ENCODE results near the gene NTRK2. TPM values are rescaled to one million over a fixed set of nuclear protein-coding genes. Genes with fewer than 3 reads are reported as not detected.

The NTRK2 gene
- total and polyA plus RNA-seq, 2 donors = 2.7 to 5.0 TPM

- Histone ChIP-seq H3K27ac (ENCODE audit: low read depth in 1 of 2, low read length in 1 of 2) (no peak overlapping the region), H3K36me3 (ENCODE audit: control insufficient read depth in 2 of 2, insufficient read depth in 2 of 2, low read length in 1 of 2) (no peaks in the 10 kb centered on the region), H3K4me1 (ENCODE audit: control insufficient read depth in 2 of 2, insufficient read depth in 2 of 2, low read length in 2 of 2) (no peaks in the 10 kb centered on the region), H3K4me3 (ENCODE audit: low read length in 2 of 2) (no peak overlapping the region), H3K9me3 (ENCODE audit: control insufficient read depth in 2 of 2, insufficient read depth in 1 of 2, low read length in 1 of 2) (no peaks in the 10 kb centered on the region), H3K27me3 (ENCODE audit: control insufficient read depth in 2 of 2, insufficient read depth in 1 of 2, low read length in 1 of 2) (no peaks in the 10 kb centered on the region)
- 91% methylated on average over 5 of the region's 5 CpGs for WGBS
- DNase-seq (ENCODE audit: low read depth in 6 of 9, low spot score in 9 of 9) = no peak
Measured at GRCh38 chr9:84655447-84655846, 14.1 kb upstream of the NTRK2 start.

- Histone ChIP-seq H3K27me3 (ENCODE audit: control insufficient read depth in 2 of 2, insufficient read depth in 1 of 2, low read length in 1 of 2) (no peaks in the 10 kb centered on the region), H3K9me3 (ENCODE audit: control insufficient read depth in 2 of 2, insufficient read depth in 1 of 2, low read length in 1 of 2) (no peaks in the 10 kb centered on the region), H3K4me3 (ENCODE audit: low read length in 2 of 2) (no peak overlapping the region), H3K27ac (ENCODE audit: low read depth in 1 of 2, low read length in 1 of 2) (no peak overlapping the region), H3K4me1 (ENCODE audit: control insufficient read depth in 2 of 2, insufficient read depth in 2 of 2, low read length in 2 of 2) (no peaks in the 10 kb centered on the region), H3K36me3 (ENCODE audit: control insufficient read depth in 2 of 2, insufficient read depth in 2 of 2, low read length in 1 of 2) (no peaks in the 10 kb centered on the region)
- 84% methylated on average over 5 of the region's 5 CpGs for WGBS
- no peak for DNase-seq (ENCODE audit: low read depth in 6 of 9, low spot score in 9 of 9)
Measured at GRCh38 chr9:84659313-84659712, 10.2 kb upstream of the NTRK2 start.

DNA sequence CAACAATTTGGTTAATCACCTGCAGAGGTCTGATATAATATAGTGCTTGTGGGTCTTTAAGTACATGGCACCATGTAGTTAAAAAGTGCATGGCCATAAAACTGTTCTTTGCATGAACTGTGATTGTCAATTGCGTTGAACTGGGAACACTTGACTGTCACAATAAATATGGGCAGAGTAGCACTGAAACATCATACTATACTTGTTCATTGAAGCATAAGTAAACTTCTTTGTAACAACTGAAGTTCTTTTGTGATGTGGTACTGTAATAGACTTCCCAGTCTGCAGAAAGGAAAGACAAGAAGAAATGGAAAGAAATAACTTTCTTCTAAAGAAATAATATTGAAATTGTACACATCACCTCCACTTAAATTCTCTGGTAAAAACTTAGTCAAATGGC is 9.8 kb upstream of the NTRK2 start:
- Histone ChIP-seq H3K4me3 (ENCODE audit: low read length in 2 of 2) (no peak overlapping the region), H3K27ac (ENCODE audit: low read depth in 1 of 2, low read length in 1 of 2) (no peak overlapping the region), H3K9me3 (ENCODE audit: control insufficient read depth in 2 of 2, insufficient read depth in 1 of 2, low read length in 1 of 2) (no peaks in the 10 kb centered on the region), H3K4me1 (ENCODE audit: control insufficient read depth in 2 of 2, insufficient read depth in 2 of 2, low read length in 2 of 2) (no peaks in the 10 kb centered on the region), H3K36me3 (ENCODE audit: control insufficient read depth in 2 of 2, insufficient read depth in 2 of 2, low read length in 1 of 2) (no peaks in the 10 kb centered on the region), H3K27me3 (ENCODE audit: control insufficient read depth in 2 of 2, insufficient read depth in 1 of 2, low read length in 1 of 2) (no peaks in the 10 kb centered on the region)
- DNase-seq (ENCODE audit: low read depth in 6 of 9, low spot score in 9 of 9) = no peak
- WGBS = 96% methylated on average over 1 of the region's 1 CpG

DNA sequence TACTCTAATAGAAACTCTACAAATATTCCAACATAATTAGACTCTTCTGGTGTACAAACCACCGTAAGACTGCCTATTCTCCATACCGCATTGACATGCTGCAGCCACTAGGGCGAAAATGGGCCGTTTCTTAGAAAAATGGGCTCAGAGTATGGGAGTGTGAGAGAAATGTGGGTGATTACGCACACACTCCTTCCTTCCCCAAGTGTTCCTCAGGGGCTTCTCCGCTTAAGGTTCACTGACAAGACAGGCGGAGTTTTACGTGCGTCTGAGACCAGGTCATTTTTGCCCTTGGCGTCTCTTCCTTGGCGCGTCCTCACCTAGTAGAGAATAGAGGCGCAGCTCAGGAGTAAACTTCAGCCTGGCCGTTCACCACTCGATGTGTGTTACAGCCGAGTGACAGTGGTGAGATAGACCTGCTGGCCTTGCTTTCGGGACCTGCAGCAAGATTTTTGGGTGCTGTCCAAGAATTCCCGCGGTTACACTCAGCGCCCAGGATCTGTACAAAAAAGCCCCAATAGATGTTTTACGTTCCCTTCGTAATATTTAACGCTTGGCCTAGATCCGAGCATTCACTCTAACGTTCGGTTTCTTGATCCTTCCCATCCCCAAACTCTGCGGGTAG is 1.8 kb upstream of the NTRK2 start:
- no peak overlapping the region for H3K4me3 ChIP-seq (ENCODE audit: low read length in 2 of 2)
- peaks cover 34 to 56% of the 10 kb centered on the region in 2 donors for H3K27me3 ChIP-seq (ENCODE audit: control insufficient read depth in 2 of 2, insufficient read depth in 1 of 2, low read length in 1 of 2)
- WGBS = 5% methylated on average over 27 of the region's 27 CpGs
- no peak overlapping the region for H3K27ac ChIP-seq (ENCODE audit: low read depth in 1 of 2, low read length in 1 of 2)
- DNase-seq (ENCODE audit: low read depth in 6 of 9, low spot score in 9 of 9) = peak in 1 of 9 donors; percentile 9
- peaks cover 0 to 3% of the 10 kb centered on the region in 2 donors for H3K9me3 ChIP-seq (ENCODE audit: control insufficient read depth in 2 of 2, insufficient read depth in 1 of 2, low read length in 1 of 2)
- H3K36me3 ChIP-seq (ENCODE audit: control insufficient read depth in 2 of 2, insufficient read depth in 2 of 2, low read length in 1 of 2) = no peaks in the 10 kb centered on the region
- H3K4me1 ChIP-seq (ENCODE audit: control insufficient read depth in 2 of 2, insufficient read depth in 2 of 2, low read length in 2 of 2) = peaks cover 0 to 5% of the 10 kb centered on the region in 2 donors

DNA sequence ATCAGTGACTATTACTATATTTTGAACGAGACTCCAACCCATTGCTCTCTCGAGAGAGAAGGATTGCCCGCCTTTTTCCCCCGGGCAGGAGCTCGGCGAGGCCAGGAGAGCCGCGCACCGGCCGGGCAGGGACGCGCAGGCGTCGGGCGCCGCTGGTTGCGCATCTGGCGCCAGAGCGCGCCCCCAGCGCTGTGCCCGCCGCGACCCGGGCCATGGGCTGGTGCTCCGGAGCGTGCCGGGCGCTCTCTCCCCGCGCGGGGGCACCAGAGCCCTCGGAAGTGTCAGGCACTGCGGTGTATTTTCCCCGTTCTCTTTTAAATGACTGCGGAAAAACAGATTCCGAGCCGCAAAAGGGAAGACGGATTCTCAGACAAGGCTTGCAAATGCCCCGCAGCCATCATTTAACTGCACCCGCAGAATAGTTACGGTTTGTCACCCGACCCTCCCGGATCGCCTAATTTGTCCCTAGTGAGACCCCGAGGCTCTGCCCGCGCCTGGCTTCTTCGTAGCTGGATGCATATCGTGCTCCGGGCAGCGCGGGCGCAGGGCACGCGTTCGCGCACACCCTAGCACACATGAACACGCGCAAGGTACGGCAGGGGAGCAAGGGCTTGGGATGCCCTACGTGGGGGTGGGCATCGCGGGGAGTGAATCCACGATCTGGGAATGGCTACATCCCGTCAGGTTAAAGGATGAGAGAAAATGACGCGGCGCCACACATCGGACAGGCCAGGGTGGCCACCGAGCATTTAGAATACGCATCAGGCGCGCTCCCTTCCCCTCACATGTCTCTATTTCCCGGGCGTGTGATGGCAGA is 1.1 kb upstream of the NTRK2 start:
- Histone ChIP-seq H3K36me3 (ENCODE audit: control insufficient read depth in 2 of 2, insufficient read depth in 2 of 2, low read length in 1 of 2) (no peaks in the 10 kb centered on the region), H3K27me3 (ENCODE audit: control insufficient read depth in 2 of 2, insufficient read depth in 1 of 2, low read length in 1 of 2) (peaks cover 34 to 56% of the 10 kb centered on the region in 2 donors), H3K9me3 (ENCODE audit: control insufficient read depth in 2 of 2, insufficient read depth in 1 of 2, low read length in 1 of 2) (peaks cover 0 to 3% of the 10 kb centered on the region in 2 donors), H3K27ac (ENCODE audit: low read depth in 1 of 2, low read length in 1 of 2) (no peak overlapping the region), H3K4me3 (ENCODE audit: low read length in 2 of 2) (peak overlapping the region; percentile 16), H3K4me1 (ENCODE audit: control insufficient read depth in 2 of 2, insufficient read depth in 2 of 2, low read length in 2 of 2) (peaks cover 0 to 5% of the 10 kb centered on the region in 2 donors)
- 2% methylated on average over 76 of the region's 76 CpGs for WGBS
- DNase-seq (ENCODE audit: low read depth in 6 of 9, low spot score in 9 of 9) = peak in 5 of 9 donors; percentile 4 to 52 (median 18)

- peak in 1 of 9 donors; percentile 3 for DNase-seq (ENCODE audit: low read depth in 6 of 9, low spot score in 9 of 9)
- H3K36me3 ChIP-seq (ENCODE audit: control insufficient read depth in 2 of 2, insufficient read depth in 2 of 2, low read length in 1 of 2) = no peaks in the 10 kb centered on the region
- WGBS = 1% methylated on average over 7 of the region's 7 CpGs
- peak overlapping the region in 1 of 2 donors; percentile 19 for H3K4me3 ChIP-seq (ENCODE audit: low read length in 2 of 2)
- no peak overlapping the region for H3K27ac ChIP-seq (ENCODE audit: low read depth in 1 of 2, low read length in 1 of 2)
- H3K4me1 ChIP-seq (ENCODE audit: control insufficient read depth in 2 of 2, insufficient read depth in 2 of 2, low read length in 2 of 2) = peaks cover 0 to 5% of the 10 kb centered on the region in 2 donors
- peaks cover 0 to 3% of the 10 kb centered on the region in 2 donors for H3K9me3 ChIP-seq (ENCODE audit: control insufficient read depth in 2 of 2, insufficient read depth in 1 of 2, low read length in 1 of 2)
- peaks cover 34 to 56% of the 10 kb centered on the region in 2 donors for H3K27me3 ChIP-seq (ENCODE audit: control insufficient read depth in 2 of 2, insufficient read depth in 1 of 2, low read length in 1 of 2)
Measured at GRCh38 chr9:84669013-84669287, 579 bp upstream of the NTRK2 start.

- peaks cover 34 to 56% of the 10 kb centered on the region in 2 donors for H3K27me3 ChIP-seq (ENCODE audit: control insufficient read depth in 2 of 2, insufficient read depth in 1 of 2, low read length in 1 of 2)
- H3K36me3 ChIP-seq (ENCODE audit: control insufficient read depth in 2 of 2, insufficient read depth in 2 of 2, low read length in 1 of 2) = no peaks in the 10 kb centered on the region
- H3K4me3 ChIP-seq (ENCODE audit: low read length in 2 of 2) = peak overlapping the region in 1 of 2 donors; percentile 13
- H3K27ac ChIP-seq (ENCODE audit: low read depth in 1 of 2, low read length in 1 of 2) = no peak overlapping the region
- H3K4me1 ChIP-seq (ENCODE audit: control insufficient read depth in 2 of 2, insufficient read depth in 2 of 2, low read length in 2 of 2) = peaks cover 0 to 5% of the 10 kb centered on the region in 2 donors
- no peak for DNase-seq (ENCODE audit: low read depth in 6 of 9, low spot score in 9 of 9)
- 7% methylated on average over 67 of the region's 67 CpGs for WGBS
- peaks cover 0 to 3% of the 10 kb centered on the region in 2 donors for H3K9me3 ChIP-seq (ENCODE audit: control insufficient read depth in 2 of 2, insufficient read depth in 1 of 2, low read length in 1 of 2)
Measured at GRCh38 chr9:84670138-84671041, 861 bp downstream of the NTRK2 start.

- Histone ChIP-seq H3K4me1 (ENCODE audit: control insufficient read depth in 2 of 2, insufficient read depth in 2 of 2, low read length in 2 of 2) (peaks cover 0 to 5% of the 10 kb centered on the region in 2 donors), H3K9me3 (ENCODE audit: control insufficient read depth in 2 of 2, insufficient read depth in 1 of 2, low read length in 1 of 2) (peaks cover 0 to 3% of the 10 kb centered on the region in 2 donors), H3K36me3 (ENCODE audit: control insufficient read depth in 2 of 2, insufficient read depth in 2 of 2, low read length in 1 of 2) (no peaks in the 10 kb centered on the region), H3K4me3 (ENCODE audit: low read length in 2 of 2) (no peak overlapping the region), H3K27ac (ENCODE audit: low read depth in 1 of 2, low read length in 1 of 2) (no peak overlapping the region), H3K27me3 (ENCODE audit: control insufficient read depth in 2 of 2, insufficient read depth in 1 of 2, low read length in 1 of 2) (peaks cover 34 to 54% of the 10 kb centered on the region in 2 donors)
- WGBS = 96% methylated on average over 9 of the region's 9 CpGs
- DNase-seq (ENCODE audit: low read depth in 6 of 9, low spot score in 9 of 9) = no peak
Measured at GRCh38 chr9:84671586-84672521, 2.3 kb downstream of the NTRK2 start.
